Prostate gland (tissue), 2 donors: ENCODE measurements around the gene GPR82.

ENCODE experiments used
- POLR2A ChIP-seq: fragments of 450-650 bp; IDR thresholded peaks from one replicate; pipeline ENCODE4 v1.6.1; 2016; ENCODE audit warnings: antibody characterized with exemption, mild to moderate bottlenecking
- POLR2AphosphoS5 ChIP-seq: sonication (generic); formaldehyde crosslinking; IDR thresholded peaks from one replicate; pipeline ENCODE4 v1.6.1; 2017; ENCODE audit warnings: antibody characterized with exemption
- TF ChIP-seq, protein P1 (sequence below), 4 experiments: fragments of 200-600 bp in 2 of 4; fragments of 450-650 bp in 2 of 4; sonication (generic) in 2 of 4; IDR thresholded peaks; 1 replicate in 3 of 4; 2 replicates in 1 of 4; pipeline ENCODE4 v1.5.1; 2016 to 2019; ENCODE audit warnings: antibody characterized with exemption in 4 of 4, mild to moderate bottlenecking in 2 of 4, moderate library complexity in 2 of 4

- TF ChIP-seq, protein P1, sequence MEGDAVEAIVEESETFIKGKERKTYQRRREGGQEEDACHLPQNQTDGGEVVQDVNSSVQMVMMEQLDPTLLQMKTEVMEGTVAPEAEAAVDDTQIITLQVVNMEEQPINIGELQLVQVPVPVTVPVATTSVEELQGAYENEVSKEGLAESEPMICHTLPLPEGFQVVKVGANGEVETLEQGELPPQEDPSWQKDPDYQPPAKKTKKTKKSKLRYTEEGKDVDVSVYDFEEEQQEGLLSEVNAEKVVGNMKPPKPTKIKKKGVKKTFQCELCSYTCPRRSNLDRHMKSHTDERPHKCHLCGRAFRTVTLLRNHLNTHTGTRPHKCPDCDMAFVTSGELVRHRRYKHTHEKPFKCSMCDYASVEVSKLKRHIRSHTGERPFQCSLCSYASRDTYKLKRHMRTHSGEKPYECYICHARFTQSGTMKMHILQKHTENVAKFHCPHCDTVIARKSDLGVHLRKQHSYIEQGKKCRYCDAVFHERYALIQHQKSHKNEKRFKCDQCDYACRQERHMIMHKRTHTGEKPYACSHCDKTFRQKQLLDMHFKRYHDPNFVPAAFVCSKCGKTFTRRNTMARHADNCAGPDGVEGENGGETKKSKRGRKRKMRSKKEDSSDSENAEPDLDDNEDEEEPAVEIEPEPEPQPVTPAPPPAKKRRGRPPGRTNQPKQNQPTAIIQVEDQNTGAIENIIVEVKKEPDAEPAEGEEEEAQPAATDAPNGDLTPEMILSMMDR (IDR thresholded peaks at IDR 0.05): no peak
- TF ChIP-seq POLR2AphosphoS5: no peak
- TF ChIP-seq POLR2A: no peak
Measured at GRCh38 chrX:41689711-41690110, 34.3 kb upstream of the GPR82 start.
